Bronchial epithelial cell (primary cell): ENCODE data around the gene PDE4B. TPM values are rescaled to one million over a fixed set of nuclear protein-coding genes. Genes with fewer than 3 reads are reported as not detected.

Experiments
- DNase-seq: peaks from one replicate; pipeline ENCODE4 v3.0.0-alpha.2; 2010; ENCODE audit warnings: low read depth
- FAIRE-seq: peaks from 2 replicates; lab custom pipeline; 2011; peaks lifted over from hg19 to GRCh38; lab: Jason Lieb, UNC
- H3K27me3 ChIP-seq: 2 replicates; pipeline ENCODE4 v1.5.1; 2011; ENCODE audit warnings: low read length; ENCODE audit not compliant: control insufficient read depth, insufficient read depth
- H3K36me3 ChIP-seq: 2 replicates; pipeline ENCODE4 v1.5.1; 2011; ENCODE audit warnings: low read length; ENCODE audit not compliant: control insufficient read depth, insufficient read depth
- H3K4me3 ChIP-seq: 2 replicates; pipeline ENCODE4 v1.5.1; 2011; ENCODE audit warnings: mild to moderate bottlenecking, low read depth, low read length, control low read depth
- total RNA-seq: library from RNA; depleted of rRNA; stranded (reverse); fragments of >200 nt; gene quantifications from 2 replicates; pipeline ENCODE4 v1.2.1, GENCODE V29; 2014
- TF ChIP-seq, protein P1 (sequence below): IDR thresholded peaks from 2 replicates; pipeline ENCODE4 v1.5.1; 2011; ENCODE audit warnings: mild to moderate bottlenecking, moderate library complexity, low read length, control low read depth, inconsistent platforms; ENCODE audit not compliant: insufficient read depth, severe bottlenecking

Gene PDE4B
- total RNA-seq, 1 donor from 2014 or later, result 0.26 TPM

- TF ChIP-seq, protein P1, sequence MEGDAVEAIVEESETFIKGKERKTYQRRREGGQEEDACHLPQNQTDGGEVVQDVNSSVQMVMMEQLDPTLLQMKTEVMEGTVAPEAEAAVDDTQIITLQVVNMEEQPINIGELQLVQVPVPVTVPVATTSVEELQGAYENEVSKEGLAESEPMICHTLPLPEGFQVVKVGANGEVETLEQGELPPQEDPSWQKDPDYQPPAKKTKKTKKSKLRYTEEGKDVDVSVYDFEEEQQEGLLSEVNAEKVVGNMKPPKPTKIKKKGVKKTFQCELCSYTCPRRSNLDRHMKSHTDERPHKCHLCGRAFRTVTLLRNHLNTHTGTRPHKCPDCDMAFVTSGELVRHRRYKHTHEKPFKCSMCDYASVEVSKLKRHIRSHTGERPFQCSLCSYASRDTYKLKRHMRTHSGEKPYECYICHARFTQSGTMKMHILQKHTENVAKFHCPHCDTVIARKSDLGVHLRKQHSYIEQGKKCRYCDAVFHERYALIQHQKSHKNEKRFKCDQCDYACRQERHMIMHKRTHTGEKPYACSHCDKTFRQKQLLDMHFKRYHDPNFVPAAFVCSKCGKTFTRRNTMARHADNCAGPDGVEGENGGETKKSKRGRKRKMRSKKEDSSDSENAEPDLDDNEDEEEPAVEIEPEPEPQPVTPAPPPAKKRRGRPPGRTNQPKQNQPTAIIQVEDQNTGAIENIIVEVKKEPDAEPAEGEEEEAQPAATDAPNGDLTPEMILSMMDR, result no peak
- Histone ChIP-seq H3K36me3 (no peaks in the 10 kb centered on the region), H3K4me3 (no peak overlapping the region), H3K27me3 (no peaks in the 10 kb centered on the region)
- FAIRE-seq (no peak), DNase-seq (no peak)
Observed at GRCh38 chr1:66143651-66144050, 351.0 kb downstream of the PDE4B start.

GRCh38 chr1:66147226-66147835, 354.6 kb downstream of the PDE4B start:
- H3K4me3 ChIP-seq, result no peak overlapping the region
- DNase-seq, result no peak
- no peak for FAIRE-seq
- no peaks in the 10 kb centered on the region for H3K36me3 ChIP-seq
- H3K27me3 ChIP-seq, result no peaks in the 10 kb centered on the region
- TF ChIP-seq, protein P1, result no peak

DNA sequence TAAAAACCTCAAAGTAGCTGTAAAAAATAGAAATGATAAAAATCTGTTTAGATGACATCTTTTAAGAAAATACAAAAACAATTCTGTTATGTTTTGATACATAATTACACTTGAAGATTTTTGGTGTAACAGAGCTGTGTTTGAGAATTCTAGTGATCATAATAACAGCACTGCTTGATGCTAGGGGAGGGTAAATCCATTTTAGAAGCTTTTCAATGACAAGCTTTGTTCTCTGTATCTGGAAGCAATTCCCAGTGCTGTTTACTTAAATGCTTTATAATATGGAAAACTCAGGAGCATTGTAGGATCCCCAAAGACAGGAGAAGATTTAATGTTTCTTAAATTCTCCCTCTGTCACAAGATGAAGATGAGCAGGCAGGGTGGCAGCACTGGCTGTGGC, 359.3 kb downstream of the PDE4B start:
- H3K36me3 ChIP-seq, result no peaks in the 10 kb centered on the region
- no peaks in the 10 kb centered on the region for H3K27me3 ChIP-seq
- H3K4me3 ChIP-seq, result no peak overlapping the region
- FAIRE-seq (no peak), DNase-seq (no peak)
- TF ChIP-seq, protein P1, result no peak

DNA sequence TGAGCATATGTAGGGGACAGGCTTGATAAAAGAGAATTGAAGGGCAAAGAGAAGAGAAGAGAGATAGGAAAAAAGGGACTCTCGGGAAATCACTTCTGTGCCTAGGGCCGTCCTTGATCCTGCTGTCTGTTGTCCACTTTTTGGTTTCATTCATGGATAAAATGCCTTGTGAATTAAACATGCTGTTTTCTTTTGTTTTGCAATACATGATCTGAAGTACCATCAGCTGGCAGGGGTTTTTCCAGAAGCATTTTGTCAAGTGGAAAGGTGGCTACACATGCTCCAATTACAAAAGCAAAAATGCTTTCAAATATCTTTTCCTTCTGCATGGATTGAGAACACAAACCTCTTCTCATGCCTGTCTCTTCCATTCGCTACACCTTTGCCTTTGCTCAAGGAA, 361.7 kb downstream of the PDE4B start:
- no peak for FAIRE-seq
- no peak for DNase-seq
- H3K36me3 ChIP-seq, result no peaks in the 10 kb centered on the region
- H3K4me3 ChIP-seq, result no peak overlapping the region
- TF ChIP-seq, protein P1, result no peak
- no peaks in the 10 kb centered on the region for H3K27me3 ChIP-seq

DNA sequence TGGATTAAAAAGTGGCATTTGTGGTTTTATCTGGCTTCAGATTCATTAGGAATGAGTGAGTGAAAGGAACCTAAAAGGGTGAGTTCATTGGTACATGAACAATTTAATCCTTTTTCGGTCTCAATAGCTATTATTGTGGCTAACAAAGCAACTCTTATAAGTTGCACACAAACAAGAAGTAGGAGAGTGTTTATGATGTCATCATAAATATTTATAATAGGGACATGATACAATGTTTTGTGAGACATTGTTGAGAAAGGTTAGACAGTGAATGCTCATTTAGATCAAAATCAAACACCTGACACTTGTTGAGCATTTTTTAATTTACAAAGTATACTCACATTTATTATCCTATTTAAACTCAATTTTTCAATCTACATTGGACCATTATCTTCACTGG, 363.4 kb downstream of the PDE4B start:
- TF ChIP-seq, protein P1, result no peak
- no peak overlapping the region for H3K4me3 ChIP-seq
- FAIRE-seq (no peak), DNase-seq (no peak)
- no peaks in the 10 kb centered on the region for H3K36me3 ChIP-seq
- H3K27me3 ChIP-seq, result no peaks in the 10 kb centered on the region

- TF ChIP-seq, protein P1, result no peak
- Histone ChIP-seq H3K27me3 (no peaks in the 10 kb centered on the region), H3K36me3 (no peaks in the 10 kb centered on the region), H3K4me3 (no peak overlapping the region)
- DNase-seq (no peak), FAIRE-seq (no peak)
Observed at GRCh38 chr1:66159800-66160199, 367.1 kb downstream of the PDE4B start.
